ENCODE results near the gene CEP72. TPM values are rescaled to one million over a fixed set of nuclear protein-coding genes. Genes with fewer than 3 reads are reported as not detected.

The CEP72 gene
- total and polyA plus RNA-seq, 4 donors: 1.3 to 5.9 (median 2.6) TPM

DNA sequence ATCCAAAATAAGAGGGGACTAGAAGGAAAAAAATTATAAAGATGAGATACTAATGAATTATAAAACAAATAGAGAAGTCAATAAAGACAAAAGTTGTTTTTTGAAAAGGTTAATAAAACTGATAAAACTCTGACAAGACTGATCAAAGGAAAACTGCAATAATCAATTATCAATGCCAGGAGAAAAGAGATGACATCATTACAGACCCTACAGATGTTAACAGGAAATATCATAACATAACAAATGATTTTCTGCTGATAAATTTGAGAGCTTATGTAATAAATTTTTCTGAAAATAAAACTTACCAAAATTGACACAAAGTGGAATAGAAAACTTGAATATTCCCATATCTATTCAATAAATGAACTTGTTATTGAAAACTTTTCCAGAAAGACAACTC lies 34.3 kb upstream of the CEP72 start:
- peaks cover 4 to 16% (median 7%) of the 10 kb centered on the region in 4 donors for H3K9me3 ChIP-seq (ENCODE audit: control insufficient read depth in 4 of 4, low read length in 3 of 4)
- no peak overlapping the region for H3K9ac ChIP-seq (ENCODE audit: low read depth in 1 of 2, low read length in 2 of 2)
- H3K36me3 ChIP-seq (ENCODE audit: control insufficient read depth in 4 of 4, insufficient read depth in 3 of 4, low read depth in 1 of 4, low read length in 3 of 4): no peaks in the 10 kb centered on the region
- H3K4me3 ChIP-seq (ENCODE audit: low read depth in 1 of 3, low read length in 3 of 3): no peak overlapping the region
- no peak for DNase-seq (ENCODE audit: low spot score)
- H3K27ac ChIP-seq (ENCODE audit: low read depth in 1 of 2, low read length in 2 of 2): no peak overlapping the region
- no peaks in the 10 kb centered on the region for H3K4me1 ChIP-seq (ENCODE audit: control insufficient read depth in 4 of 4, insufficient read depth in 4 of 4, low read length in 3 of 4)
- TF ChIP-seq, protein P1, sequence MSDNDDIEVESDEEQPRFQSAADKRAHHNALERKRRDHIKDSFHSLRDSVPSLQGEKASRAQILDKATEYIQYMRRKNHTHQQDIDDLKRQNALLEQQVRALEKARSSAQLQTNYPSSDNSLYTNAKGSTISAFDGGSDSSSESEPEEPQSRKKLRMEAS (IDR thresholded peaks at IDR 0.05): no peak
- TF ChIP-seq JUND (IDR thresholded peaks at IDR 0.05) (no peak), GABPA (IDR thresholded peaks at IDR 0.05 in 1 of 2, conservative IDR thresholded peaks at IDR 0.05 in 1 of 2) (no peak), YY1 (IDR thresholded peaks at IDR 0.05) (no peak), FOXA1 (IDR thresholded peaks at IDR 0.05) (no peak), NR2F2 (IDR thresholded peaks at IDR 0.05) (no peak), TAF1 (conservative IDR thresholded peaks at IDR 0.05) (no peak), HNF4G (IDR thresholded peaks at IDR 0.05) (no peak), EGR1 (IDR thresholded peaks at IDR 0.05; ENCODE audit: low read depth in 2 of 2) (no peak), FOXA2 (IDR thresholded peaks at IDR 0.05) (no peak), RAD21 (IDR thresholded peaks at IDR 0.05) (no peak), RXRA (IDR thresholded peaks at IDR 0.05) (no peak), HNF4A (conservative IDR thresholded peaks at IDR 0.05) (no peak), SP1 (IDR thresholded peaks at IDR 0.05) (no peak)
- TF ChIP-seq, protein P2, sequence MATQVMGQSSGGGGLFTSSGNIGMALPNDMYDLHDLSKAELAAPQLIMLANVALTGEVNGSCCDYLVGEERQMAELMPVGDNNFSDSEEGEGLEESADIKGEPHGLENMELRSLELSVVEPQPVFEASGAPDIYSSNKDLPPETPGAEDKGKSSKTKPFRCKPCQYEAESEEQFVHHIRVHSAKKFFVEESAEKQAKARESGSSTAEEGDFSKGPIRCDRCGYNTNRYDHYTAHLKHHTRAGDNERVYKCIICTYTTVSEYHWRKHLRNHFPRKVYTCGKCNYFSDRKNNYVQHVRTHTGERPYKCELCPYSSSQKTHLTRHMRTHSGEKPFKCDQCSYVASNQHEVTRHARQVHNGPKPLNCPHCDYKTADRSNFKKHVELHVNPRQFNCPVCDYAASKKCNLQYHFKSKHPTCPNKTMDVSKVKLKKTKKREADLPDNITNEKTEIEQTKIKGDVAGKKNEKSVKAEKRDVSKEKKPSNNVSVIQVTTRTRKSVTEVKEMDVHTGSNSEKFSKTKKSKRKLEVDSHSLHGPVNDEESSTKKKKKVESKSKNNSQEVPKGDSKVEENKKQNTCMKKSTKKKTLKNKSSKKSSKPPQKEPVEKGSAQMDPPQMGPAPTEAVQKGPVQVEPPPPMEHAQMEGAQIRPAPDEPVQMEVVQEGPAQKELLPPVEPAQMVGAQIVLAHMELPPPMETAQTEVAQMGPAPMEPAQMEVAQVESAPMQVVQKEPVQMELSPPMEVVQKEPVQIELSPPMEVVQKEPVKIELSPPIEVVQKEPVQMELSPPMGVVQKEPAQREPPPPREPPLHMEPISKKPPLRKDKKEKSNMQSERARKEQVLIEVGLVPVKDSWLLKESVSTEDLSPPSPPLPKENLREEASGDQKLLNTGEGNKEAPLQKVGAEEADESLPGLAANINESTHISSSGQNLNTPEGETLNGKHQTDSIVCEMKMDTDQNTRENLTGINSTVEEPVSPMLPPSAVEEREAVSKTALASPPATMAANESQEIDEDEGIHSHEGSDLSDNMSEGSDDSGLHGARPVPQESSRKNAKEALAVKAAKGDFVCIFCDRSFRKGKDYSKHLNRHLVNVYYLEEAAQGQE (IDR thresholded peaks at IDR 0.05): no peak
- TF ChIP-seq, protein P3, sequence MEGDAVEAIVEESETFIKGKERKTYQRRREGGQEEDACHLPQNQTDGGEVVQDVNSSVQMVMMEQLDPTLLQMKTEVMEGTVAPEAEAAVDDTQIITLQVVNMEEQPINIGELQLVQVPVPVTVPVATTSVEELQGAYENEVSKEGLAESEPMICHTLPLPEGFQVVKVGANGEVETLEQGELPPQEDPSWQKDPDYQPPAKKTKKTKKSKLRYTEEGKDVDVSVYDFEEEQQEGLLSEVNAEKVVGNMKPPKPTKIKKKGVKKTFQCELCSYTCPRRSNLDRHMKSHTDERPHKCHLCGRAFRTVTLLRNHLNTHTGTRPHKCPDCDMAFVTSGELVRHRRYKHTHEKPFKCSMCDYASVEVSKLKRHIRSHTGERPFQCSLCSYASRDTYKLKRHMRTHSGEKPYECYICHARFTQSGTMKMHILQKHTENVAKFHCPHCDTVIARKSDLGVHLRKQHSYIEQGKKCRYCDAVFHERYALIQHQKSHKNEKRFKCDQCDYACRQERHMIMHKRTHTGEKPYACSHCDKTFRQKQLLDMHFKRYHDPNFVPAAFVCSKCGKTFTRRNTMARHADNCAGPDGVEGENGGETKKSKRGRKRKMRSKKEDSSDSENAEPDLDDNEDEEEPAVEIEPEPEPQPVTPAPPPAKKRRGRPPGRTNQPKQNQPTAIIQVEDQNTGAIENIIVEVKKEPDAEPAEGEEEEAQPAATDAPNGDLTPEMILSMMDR (IDR thresholded peaks at IDR 0.05; ENCODE audit: low read depth, low read length, missing input control): no peak
- TF ChIP-seq, protein P4, sequence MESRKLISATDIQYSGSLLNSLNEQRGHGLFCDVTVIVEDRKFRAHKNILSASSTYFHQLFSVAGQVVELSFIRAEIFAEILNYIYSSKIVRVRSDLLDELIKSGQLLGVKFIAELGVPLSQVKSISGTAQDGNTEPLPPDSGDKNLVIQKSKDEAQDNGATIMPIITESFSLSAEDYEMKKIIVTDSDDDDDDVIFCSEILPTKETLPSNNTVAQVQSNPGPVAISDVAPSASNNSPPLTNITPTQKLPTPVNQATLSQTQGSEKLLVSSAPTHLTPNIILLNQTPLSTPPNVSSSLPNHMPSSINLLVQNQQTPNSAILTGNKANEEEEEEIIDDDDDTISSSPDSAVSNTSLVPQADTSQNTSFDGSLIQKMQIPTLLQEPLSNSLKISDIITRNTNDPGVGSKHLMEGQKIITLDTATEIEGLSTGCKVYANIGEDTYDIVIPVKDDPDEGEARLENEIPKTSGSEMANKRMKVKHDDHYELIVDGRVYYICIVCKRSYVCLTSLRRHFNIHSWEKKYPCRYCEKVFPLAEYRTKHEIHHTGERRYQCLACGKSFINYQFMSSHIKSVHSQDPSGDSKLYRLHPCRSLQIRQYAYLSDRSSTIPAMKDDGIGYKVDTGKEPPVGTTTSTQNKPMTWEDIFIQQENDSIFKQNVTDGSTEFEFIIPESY (IDR thresholded peaks at IDR 0.05): no peak
- TF ChIP-seq, protein P5, sequence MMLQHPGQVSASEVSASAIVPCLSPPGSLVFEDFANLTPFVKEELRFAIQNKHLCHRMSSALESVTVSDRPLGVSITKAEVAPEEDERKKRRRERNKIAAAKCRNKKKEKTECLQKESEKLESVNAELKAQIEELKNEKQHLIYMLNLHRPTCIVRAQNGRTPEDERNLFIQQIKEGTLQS (IDR thresholded peaks at IDR 0.05): no peak
- H3K27me3 ChIP-seq (ENCODE audit: control insufficient read depth in 4 of 4, insufficient read depth in 4 of 4, low read length in 3 of 4): peaks cover 0 to 12% (median 0%) of the 10 kb centered on the region in 4 donors
